Neural progenitor cell (in vitro differentiated cells): ENCODE measurements around the gene CNKSR1. TPM values are rescaled to one million over a fixed set of nuclear protein-coding genes. Genes with fewer than 3 reads are reported as not detected.

Experiments
- DNase-seq: peaks from one replicate; pipeline ENCODE4 v3.0.0-alpha.2; 2016; ENCODE audit warnings: low spot score
- H2AFZ ChIP-seq: fragments of 200-600 bp; sonication (generic); replicated peaks from 2 replicates; pipeline ENCODE4 v1.6.1; 2016; ENCODE audit warnings: antibody characterized with exemption
- H3F3A ChIP-seq: fragments of 200-600 bp; sonication (generic); 2 replicates; pipeline ENCODE4 v1.6.1; 2016; ENCODE audit warnings: antibody characterized with exemption, low read depth
- H3K27ac ChIP-seq: fragments of 200-600 bp; sonication (generic); 2 replicates; pipeline ENCODE4 v1.5.1; 2016; ENCODE audit warnings: mild to moderate bottlenecking
- H3K27me3 ChIP-seq: fragments of 200-600 bp; sonication (generic); 2 replicates; pipeline ENCODE4 v1.6.1; 2016; ENCODE audit warnings: mild to moderate bottlenecking, moderate library complexity
- H3K36me3 ChIP-seq: fragments of 200-600 bp; sonication (generic); 2 replicates; pipeline ENCODE4 v1.5.1; 2016
- H3K4me1 ChIP-seq: fragments of 200-600 bp; sonication (generic); 2 replicates; pipeline ENCODE4 v1.6.1; 2016; ENCODE audit warnings: mixed run types
- H3K4me2 ChIP-seq: fragments of 200-600 bp; sonication (generic); 2 replicates; pipeline ENCODE4 v1.6.1; 2016
- H3K4me3 ChIP-seq: fragments of 200-600 bp; sonication (generic); 2 replicates; pipeline ENCODE4 v1.5.1; 2016
- H3K79me2 ChIP-seq: fragments of 200-600 bp; sonication (generic); 2 replicates; pipeline ENCODE4 v1.6.1; 2016; ENCODE audit warnings: low read depth
- H3K9ac ChIP-seq: fragments of 200-600 bp; sonication (generic); 2 replicates; pipeline ENCODE4 v1.6.1; 2016
- H3K9me3 ChIP-seq: fragments of 200-600 bp; sonication (generic); 2 replicates; pipeline ENCODE4 v1.5.1; 2016; ENCODE audit warnings: low read depth
- H4K20me1 ChIP-seq: fragments of 200-600 bp; sonication (generic); 2 replicates; pipeline ENCODE4 v1.6.1; 2016; ENCODE audit warnings: low read depth
- H3K27ac Mint-ChIP-seq: 3 replicates; pipeline ENCODE4 v1.8.0; 2021; ENCODE audit warnings: mixed read lengths
- H3K27me3 Mint-ChIP-seq: 2 replicates; pipeline ENCODE4 v1.8.0; 2022; ENCODE audit warnings: low read depth, mild to moderate bottlenecking, inconsistent platforms, moderate library complexity, mixed read lengths; ENCODE audit not compliant: insufficient read depth
- H3K36me3 Mint-ChIP-seq: 3 replicates; pipeline ENCODE4 v1.8.0; 2021; ENCODE audit warnings: mixed read lengths
- H3K4me1 Mint-ChIP-seq: 3 replicates; pipeline ENCODE4 v1.8.0; 2021; ENCODE audit warnings: mixed read lengths
- H3K4me3 Mint-ChIP-seq: 3 replicates; pipeline ENCODE4 v1.8.0; 2021; ENCODE audit warnings: mild to moderate bottlenecking, moderate library complexity, mixed read lengths
- H3K9me3 Mint-ChIP-seq: 3 replicates; pipeline ENCODE4 v1.8.0; 2020; ENCODE audit warnings: mixed read lengths
- EZH2 ChIP-seq: fragments of 200-600 bp; sonication (generic); IDR thresholded peaks from 2 replicates; pipeline ENCODE4 v1.6.1; 2017; ENCODE audit warnings: antibody characterized with exemption, mild to moderate bottlenecking, moderate library complexity
- EZH2phosphoT487 ChIP-seq: fragments of 200-600 bp; sonication (generic); IDR thresholded peaks from 2 replicates; pipeline ENCODE4 v1.6.1; 2017; ENCODE audit warnings: antibody characterized with exemption
- total RNA-seq: library from RNA; depleted of rRNA; stranded (reverse); fragments of >200 nt; gene quantifications from 2 replicates; pipeline ENCODE4 v1.2.3, GENCODE V29; 2015; ENCODE audit warnings: low replicate concordance
- TF ChIP-seq, protein P1 (sequence below): fragments of 200-600 bp; sonication (generic); IDR thresholded peaks from 2 replicates; pipeline ENCODE4 v1.5.1; 2017; ENCODE audit warnings: antibody characterized with exemption, mild to moderate bottlenecking

CNKSR1 gene
- total RNA-seq, 1 donor from 2014 or later, result 7.8 TPM

DNA sequence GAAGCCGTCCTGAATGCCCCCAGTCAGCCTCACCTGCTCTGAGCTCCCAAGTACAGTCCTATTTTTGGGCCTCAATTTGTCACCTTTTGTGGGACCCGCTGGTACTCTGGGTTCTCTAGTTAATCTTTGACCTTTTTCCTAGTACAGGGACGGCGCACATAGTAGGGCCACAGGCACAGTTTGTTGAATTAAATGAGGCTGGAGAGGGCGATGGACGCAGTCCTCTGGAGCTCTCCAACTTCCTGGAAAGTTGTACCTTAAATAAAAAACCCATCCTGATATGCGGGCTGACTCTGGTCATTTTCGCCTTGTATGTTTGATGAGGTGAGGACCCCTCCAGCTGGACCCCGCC is 13.6 kb upstream of the CNKSR1 start:
- Histone ChIP-seq H2AFZ (no peak overlapping the region), H3K27ac (no peak overlapping the region), H3K4me1 (peaks cover 43% of the 10 kb centered on the region), H3K9ac (no peak overlapping the region), H3K9me3 (no peaks in the 10 kb centered on the region), H3K36me3 (no peaks in the 10 kb centered on the region), H3K4me3 (peak overlapping the region; percentile 58), H4K20me1 (no peaks in the 10 kb centered on the region), H3F3A (peaks cover 51% of the 10 kb centered on the region), H3K79me2 (no peaks in the 10 kb centered on the region), H3K27me3 (peaks cover 59% of the 10 kb centered on the region), H3K4me2 (peak overlapping the region; percentile 83)
- peaks cover 41% of the 10 kb centered on the region for H3K27me3 Mint-ChIP-seq
- no peak for DNase-seq
- H3K27ac Mint-ChIP-seq, result no peak overlapping the region
- H3K36me3 Mint-ChIP-seq, result no peaks in the 10 kb centered on the region
- peak overlapping the region; percentile 71 for H3K4me3 Mint-ChIP-seq
- H3K9me3 Mint-ChIP-seq, result no peaks in the 10 kb centered on the region
- TF ChIP-seq EZH2phosphoT487 (no peak), EZH2 (no peak)
- TF ChIP-seq, protein P1, sequence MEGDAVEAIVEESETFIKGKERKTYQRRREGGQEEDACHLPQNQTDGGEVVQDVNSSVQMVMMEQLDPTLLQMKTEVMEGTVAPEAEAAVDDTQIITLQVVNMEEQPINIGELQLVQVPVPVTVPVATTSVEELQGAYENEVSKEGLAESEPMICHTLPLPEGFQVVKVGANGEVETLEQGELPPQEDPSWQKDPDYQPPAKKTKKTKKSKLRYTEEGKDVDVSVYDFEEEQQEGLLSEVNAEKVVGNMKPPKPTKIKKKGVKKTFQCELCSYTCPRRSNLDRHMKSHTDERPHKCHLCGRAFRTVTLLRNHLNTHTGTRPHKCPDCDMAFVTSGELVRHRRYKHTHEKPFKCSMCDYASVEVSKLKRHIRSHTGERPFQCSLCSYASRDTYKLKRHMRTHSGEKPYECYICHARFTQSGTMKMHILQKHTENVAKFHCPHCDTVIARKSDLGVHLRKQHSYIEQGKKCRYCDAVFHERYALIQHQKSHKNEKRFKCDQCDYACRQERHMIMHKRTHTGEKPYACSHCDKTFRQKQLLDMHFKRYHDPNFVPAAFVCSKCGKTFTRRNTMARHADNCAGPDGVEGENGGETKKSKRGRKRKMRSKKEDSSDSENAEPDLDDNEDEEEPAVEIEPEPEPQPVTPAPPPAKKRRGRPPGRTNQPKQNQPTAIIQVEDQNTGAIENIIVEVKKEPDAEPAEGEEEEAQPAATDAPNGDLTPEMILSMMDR, result no peak
- H3K4me1 Mint-ChIP-seq, result peaks cover 59% of the 10 kb centered on the region

DNA sequence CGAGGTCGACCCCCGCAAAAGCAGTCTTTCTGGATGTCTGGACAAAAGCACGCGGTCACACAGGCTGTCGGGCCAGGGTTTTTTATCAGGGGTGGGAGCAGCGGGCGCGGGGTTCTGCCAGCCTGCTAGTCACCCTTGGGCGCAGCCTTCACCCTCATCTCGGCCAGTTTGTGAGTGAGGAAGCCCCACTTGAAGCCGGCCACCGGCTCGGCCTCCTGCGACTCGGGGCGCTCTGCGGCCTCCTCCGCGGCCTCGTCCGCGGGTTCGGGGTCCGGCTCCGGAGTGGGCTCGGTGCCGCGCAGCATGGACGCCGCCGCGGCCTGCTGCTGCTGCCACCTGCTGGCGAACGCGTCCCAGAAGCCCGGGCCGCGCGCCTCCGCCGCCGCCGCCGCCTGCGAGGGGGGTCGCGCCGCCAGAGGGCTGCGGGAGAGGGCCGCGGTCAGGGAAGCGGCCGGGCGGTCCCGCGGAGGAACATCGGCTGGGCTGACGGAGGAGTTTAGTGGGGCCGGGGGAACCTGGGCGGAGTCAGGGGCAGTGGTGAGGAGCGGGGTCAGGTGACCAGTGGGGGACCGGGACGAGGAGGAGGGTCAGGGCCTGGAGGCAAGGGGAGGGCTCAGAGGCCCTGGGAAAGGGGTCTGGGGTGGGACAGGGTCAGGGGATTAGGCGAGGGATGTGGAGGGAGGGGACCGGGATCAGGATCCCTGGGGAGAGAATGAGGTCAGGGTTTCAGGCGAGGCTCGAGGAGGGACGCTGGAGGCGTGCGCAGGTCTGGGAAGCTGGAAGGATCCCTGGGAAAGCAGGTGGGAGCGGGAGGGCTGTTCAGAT is 13.0 kb upstream of the CNKSR1 start:
- Mint-ChIP-seq H3K4me3 (peak overlapping the region; percentile 80), H3K27me3 (peaks cover 39% of the 10 kb centered on the region), H3K36me3 (no peaks in the 10 kb centered on the region), H3K9me3 (no peaks in the 10 kb centered on the region), H3K27ac (peak overlapping the region; percentile 82), H3K4me1 (peaks cover 59% of the 10 kb centered on the region)
- Histone ChIP-seq H3K9me3 (no peaks in the 10 kb centered on the region), H3K27me3 (peaks cover 58% of the 10 kb centered on the region), H3K4me3 (peak overlapping the region; percentile 58), H3K27ac (no peak overlapping the region), H3K4me2 (peak overlapping the region; percentile 83), H4K20me1 (no peaks in the 10 kb centered on the region), H3F3A (peaks cover 57% of the 10 kb centered on the region), H3K4me1 (peaks cover 43% of the 10 kb centered on the region), H3K9ac (no peak overlapping the region), H2AFZ (peak overlapping the region; percentile 95), H3K36me3 (no peaks in the 10 kb centered on the region), H3K79me2 (no peaks in the 10 kb centered on the region)
- TF ChIP-seq, protein P1, result peak; percentile 76
- no peak for TF ChIP-seq EZH2
- DNase-seq, result peak; percentile 91

DNA sequence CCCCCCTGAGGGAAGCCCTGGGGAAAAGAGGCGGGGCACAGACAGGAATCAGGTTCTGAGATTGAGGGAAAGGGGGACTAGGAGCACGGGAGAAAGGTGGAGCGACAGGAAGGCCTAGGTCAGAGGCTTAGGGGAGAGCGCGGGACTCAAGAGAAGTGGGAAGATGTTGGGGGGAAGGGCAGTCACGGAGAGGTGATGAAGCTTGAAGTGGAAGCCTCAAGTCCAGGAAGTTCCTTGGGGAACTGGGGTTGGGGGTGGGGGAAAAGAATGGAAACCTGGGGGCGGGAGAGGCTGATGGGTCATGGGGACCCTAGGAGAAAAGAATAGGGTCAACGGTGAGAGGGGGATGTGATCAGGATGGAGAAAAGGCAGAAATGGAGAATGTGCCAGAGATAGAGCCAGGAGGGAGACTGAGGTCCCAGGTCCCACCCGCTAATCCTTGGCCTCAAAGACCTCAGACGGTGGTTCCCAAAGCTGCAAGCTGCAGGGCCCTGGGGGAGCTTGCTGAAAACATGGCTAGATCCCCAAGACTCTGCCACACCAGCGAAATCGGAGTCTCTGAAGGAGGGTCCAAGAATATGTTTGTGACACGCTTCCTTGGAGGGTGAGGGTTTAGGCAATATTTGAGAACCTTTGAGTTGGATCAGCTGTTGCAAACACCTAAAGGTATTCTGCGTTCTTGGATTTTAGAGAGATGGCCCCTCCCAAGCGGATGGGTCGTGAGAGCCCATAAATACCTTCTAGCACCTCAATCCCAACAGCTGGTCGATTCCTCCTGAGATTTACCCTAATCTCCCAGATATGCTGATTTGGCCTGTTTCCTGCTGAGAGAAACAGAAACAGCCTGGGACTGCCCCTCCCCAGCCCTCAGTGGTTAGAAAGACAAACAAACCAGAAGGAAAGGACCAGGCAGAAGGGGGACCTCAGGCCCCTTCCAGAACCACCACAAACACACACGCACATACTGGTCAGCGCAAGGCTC is 12.1 kb upstream of the CNKSR1 start:
- Mint-ChIP-seq H3K9me3 (no peaks in the 10 kb centered on the region), H3K36me3 (no peaks in the 10 kb centered on the region), H3K4me1 (peaks cover 56% of the 10 kb centered on the region), H3K27ac (peak overlapping the region; percentile 89), H3K27me3 (peaks cover 37% of the 10 kb centered on the region), H3K4me3 (peak overlapping the region; percentile 80)
- H3K9ac ChIP-seq, result no peak overlapping the region
- H3K27me3 ChIP-seq, result peaks cover 50% of the 10 kb centered on the region
- H3K36me3 ChIP-seq, result no peaks in the 10 kb centered on the region
- TF ChIP-seq, protein P1, result no peak
- no peak for TF ChIP-seq EZH2
- TF ChIP-seq EZH2phosphoT487, result no peak
- peak overlapping the region; percentile 95 for H2AFZ ChIP-seq
- H3K4me2 ChIP-seq, result peak overlapping the region; percentile 83
- H3K9me3 ChIP-seq, result no peaks in the 10 kb centered on the region
- no peak overlapping the region for H3K27ac ChIP-seq
- peaks cover 3% of the 10 kb centered on the region for H3K79me2 ChIP-seq
- no peak for DNase-seq
- H3K4me1 ChIP-seq, result peaks cover 41% of the 10 kb centered on the region
- H4K20me1 ChIP-seq, result no peaks in the 10 kb centered on the region
- H3F3A ChIP-seq, result peaks cover 61% of the 10 kb centered on the region
- H3K4me3 ChIP-seq, result peak overlapping the region; percentile 58
